ENCODE data around the gene CX3CR1.
"Not testable (repeated sequence)": the region's sequence is repeated elsewhere in the genome, so short reads cannot be mapped to it uniquely, and the experiment has no call there.

CX3CR1 gene

DNA sequence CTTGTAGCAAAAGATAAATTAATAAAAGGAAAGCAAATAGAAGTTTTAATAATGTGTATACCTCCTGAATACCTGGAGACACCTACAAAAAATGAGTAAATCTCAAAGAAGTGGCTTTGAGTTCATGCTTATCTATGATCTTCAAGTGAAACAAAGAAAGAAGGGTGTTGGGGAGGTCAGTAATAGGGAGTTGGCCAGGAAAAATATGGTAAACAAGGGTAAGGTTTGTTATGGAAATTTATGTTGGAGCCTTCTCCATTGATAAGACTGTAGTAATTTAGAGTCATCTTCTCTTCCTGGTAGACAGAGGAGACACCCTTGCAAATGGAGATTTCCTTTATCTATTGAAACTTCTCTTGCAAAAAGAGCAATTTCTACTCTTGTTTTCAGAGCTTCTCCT, 43.1 kb upstream of the CX3CR1 start:
- no peak overlapping the region for H3K4me3 ChIP-seq (ENCODE audit: insufficient read length, low read depth)
- no peak overlapping the region for H3K9ac ChIP-seq (ENCODE audit: insufficient read length, low read depth)
- H3K27me3 ChIP-seq (ENCODE audit: insufficient read depth, insufficient read length) = no peaks in the 10 kb centered on the region
- DNase-seq (ENCODE audit: low read depth, low spot score) = no peak
- H3K36me3 ChIP-seq (ENCODE audit: insufficient read depth, insufficient read length, low read length) = no peaks in the 10 kb centered on the region
- H3K9me3 ChIP-seq (ENCODE audit: insufficient read depth, low read length) = no peaks in the 10 kb centered on the region
- no peaks in the 10 kb centered on the region for H3K4me1 ChIP-seq (ENCODE audit: insufficient read depth, insufficient read length)
- no peak for TF ChIP-seq YY1 (IDR thresholded peaks at IDR 0.05; ENCODE audit: insufficient read depth, insufficient read length)
- TF ChIP-seq ZNF274 (IDR thresholded peaks at IDR 0.05; ENCODE audit: low read depth, low read length) = no peak
- no peak for TF ChIP-seq SUZ12 (IDR thresholded peaks at IDR 0.05; ENCODE audit: extremely low read depth, insufficient read depth, insufficient read length)

DNA sequence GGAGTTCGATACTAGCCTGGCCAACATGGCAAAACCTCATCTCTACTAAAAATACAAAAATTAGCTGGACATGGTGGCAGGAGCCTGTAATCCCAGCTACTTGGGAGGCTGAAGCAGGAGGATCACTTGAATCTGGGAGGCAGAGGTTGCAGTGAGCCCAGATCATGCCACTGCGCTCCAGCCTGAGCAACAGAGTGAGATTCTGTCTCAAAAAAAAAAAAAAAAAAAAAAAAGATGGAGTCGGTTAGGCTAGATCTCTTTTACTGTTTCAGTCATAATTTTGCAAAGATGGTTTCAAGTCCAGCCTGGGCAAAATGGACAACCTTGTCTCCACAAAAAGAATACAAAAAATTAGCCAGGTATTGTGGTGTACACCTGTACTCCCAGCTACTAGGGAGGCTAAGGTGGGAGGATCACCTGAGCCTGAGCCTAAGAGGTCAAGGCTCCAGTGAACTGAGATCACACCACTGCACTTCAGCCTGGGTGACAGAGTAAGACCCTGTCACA, 42.4 kb upstream of the CX3CR1 start:
- not testable (repeated sequence) for H3K4me3 ChIP-seq (ENCODE audit: insufficient read length, low read depth); DNase-seq (ENCODE audit: low read depth, low spot score); H3K27me3 ChIP-seq (ENCODE audit: insufficient read depth, insufficient read length); H3K9ac ChIP-seq (ENCODE audit: insufficient read length, low read depth); H3K4me1 ChIP-seq (ENCODE audit: insufficient read depth, insufficient read length); H3K9me3 ChIP-seq (ENCODE audit: insufficient read depth, low read length); H3K36me3 ChIP-seq (ENCODE audit: insufficient read depth, insufficient read length, low read length)

DNA sequence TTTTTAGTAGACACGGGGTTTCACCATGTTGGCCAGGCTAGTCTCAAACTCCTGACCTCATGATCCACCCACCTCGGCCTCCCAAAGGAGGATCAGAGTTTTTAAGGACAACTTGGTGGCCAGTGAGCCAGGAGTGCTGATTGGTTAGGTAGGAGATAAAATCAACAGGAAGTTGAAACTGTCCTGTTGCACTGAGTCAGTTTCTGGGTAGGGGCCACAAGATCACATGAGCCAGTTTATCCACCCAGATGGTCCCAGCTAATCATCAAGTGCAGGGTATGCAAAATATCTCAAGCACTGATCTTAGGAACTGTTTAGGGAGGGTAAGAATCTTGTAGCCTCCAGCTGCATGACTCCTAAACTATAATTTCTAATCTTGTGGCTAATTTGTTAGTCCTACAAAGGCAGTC, 41.7 kb upstream of the CX3CR1 start:
- not testable (repeated sequence) for H3K9me3 ChIP-seq (ENCODE audit: insufficient read depth, low read length); DNase-seq (ENCODE audit: low read depth, low spot score); H3K9ac ChIP-seq (ENCODE audit: insufficient read length, low read depth); H3K27me3 ChIP-seq (ENCODE audit: insufficient read depth, insufficient read length); H3K4me1 ChIP-seq (ENCODE audit: insufficient read depth, insufficient read length); H3K36me3 ChIP-seq (ENCODE audit: insufficient read depth, insufficient read length, low read length); H3K4me3 ChIP-seq (ENCODE audit: insufficient read length, low read depth)

DNA sequence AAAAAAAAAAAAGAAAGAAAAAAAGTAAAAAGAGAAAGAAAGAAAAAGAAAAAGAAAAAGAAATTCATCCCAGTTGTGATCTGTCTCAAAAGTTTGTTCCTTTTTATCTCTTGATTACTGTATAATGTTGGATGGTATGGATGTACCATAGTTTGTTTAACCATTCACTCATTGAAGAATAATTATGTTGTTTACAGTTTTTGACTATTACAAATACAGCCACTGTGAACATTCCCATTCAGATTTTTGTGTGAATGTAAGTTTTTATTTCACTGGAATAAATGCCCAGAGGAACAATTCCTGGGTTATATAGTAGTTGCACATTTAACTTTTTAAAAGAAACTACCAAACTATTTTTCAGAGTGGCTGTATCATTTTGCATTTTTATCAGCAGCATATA, 39.4 kb upstream of the CX3CR1 start:
- H3K9ac ChIP-seq (ENCODE audit: insufficient read length, low read depth) = no peak overlapping the region
- H3K36me3 ChIP-seq (ENCODE audit: insufficient read depth, insufficient read length, low read length) = no peaks in the 10 kb centered on the region
- no peaks in the 10 kb centered on the region for H3K4me1 ChIP-seq (ENCODE audit: insufficient read depth, insufficient read length)
- H3K4me3 ChIP-seq (ENCODE audit: insufficient read length, low read depth) = no peak overlapping the region
- H3K27me3 ChIP-seq (ENCODE audit: insufficient read depth, insufficient read length) = no peaks in the 10 kb centered on the region
- no peaks in the 10 kb centered on the region; the same call in 1 of the 2 replicates for H3K9me3 ChIP-seq (ENCODE audit: insufficient read depth, low read length)
- no peak for DNase-seq (ENCODE audit: low read depth, low spot score)
- TF ChIP-seq SUZ12 (IDR thresholded peaks at IDR 0.05; ENCODE audit: extremely low read depth, insufficient read depth, insufficient read length) (no peak), YY1 (IDR thresholded peaks at IDR 0.05; ENCODE audit: insufficient read depth, insufficient read length) (no peak), ZNF274 (IDR thresholded peaks at IDR 0.05; ENCODE audit: low read depth, low read length) (no peak)

DNA sequence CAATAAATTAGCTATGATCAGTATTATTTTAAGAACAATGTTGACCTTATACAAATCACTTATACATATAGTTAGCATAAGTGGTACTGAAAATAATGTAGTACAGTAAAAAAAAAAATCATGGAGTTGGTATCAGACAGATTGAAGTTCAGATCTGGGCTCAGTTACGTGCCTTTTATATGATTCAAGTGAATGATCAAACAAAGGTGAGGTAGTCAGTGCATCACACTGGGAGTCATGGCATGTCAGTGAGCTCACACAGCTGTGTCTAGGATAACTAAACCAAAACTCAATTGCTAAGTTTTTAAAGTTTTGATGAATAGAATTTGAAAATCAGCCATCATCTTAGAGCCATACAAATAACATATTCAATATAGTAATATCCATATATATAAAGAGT, 38.5 kb upstream of the CX3CR1 start:
- no peaks in the 10 kb centered on the region for H3K27me3 ChIP-seq (ENCODE audit: insufficient read depth, insufficient read length)
- no peaks in the 10 kb centered on the region for H3K36me3 ChIP-seq (ENCODE audit: insufficient read depth, insufficient read length, low read length)
- DNase-seq (ENCODE audit: low read depth, low spot score) = no peak
- no peak overlapping the region for H3K4me3 ChIP-seq (ENCODE audit: insufficient read length, low read depth)
- TF ChIP-seq ZNF274 (IDR thresholded peaks at IDR 0.05; ENCODE audit: low read depth, low read length) = no peak
- no peak for TF ChIP-seq YY1 (IDR thresholded peaks at IDR 0.05; ENCODE audit: insufficient read depth, insufficient read length)
- no peak for TF ChIP-seq SUZ12 (IDR thresholded peaks at IDR 0.05; ENCODE audit: extremely low read depth, insufficient read depth, insufficient read length)
- no peaks in the 10 kb centered on the region for H3K4me1 ChIP-seq (ENCODE audit: insufficient read depth, insufficient read length)
- no peak overlapping the region for H3K9ac ChIP-seq (ENCODE audit: insufficient read length, low read depth)
- H3K9me3 ChIP-seq (ENCODE audit: insufficient read depth, low read length) = no peaks in the 10 kb centered on the region; the same call in 1 of the 2 replicates

DNA sequence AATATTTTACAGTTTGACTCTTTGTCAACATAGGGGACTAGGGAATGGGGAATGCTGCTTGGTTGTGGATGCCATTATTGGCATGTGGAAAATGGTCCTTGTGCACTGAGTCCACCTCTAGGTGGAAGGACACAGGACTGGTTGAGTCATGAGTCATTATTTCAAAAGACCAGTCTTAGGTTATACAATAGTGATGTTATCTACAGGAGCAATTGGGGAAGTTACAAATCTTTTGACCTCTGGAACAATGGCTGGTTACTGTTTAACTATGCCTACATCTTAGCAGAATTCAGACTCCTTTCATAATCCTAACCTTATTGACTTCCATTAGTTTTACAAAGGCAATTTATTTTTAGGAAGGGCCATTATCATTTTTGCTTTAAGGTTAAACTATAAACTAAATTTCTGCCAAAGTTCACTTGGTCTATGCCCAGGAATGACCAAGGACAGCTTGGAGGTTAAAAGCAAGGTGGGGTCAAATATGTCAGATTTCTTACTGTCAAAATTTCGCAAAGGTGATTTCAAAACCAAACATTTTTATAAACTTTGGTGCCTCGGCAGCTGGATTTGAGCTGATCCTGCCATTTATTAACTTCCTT, 37.8 kb upstream of the CX3CR1 start:
- H3K9me3 ChIP-seq (ENCODE audit: insufficient read depth, low read length) = no peaks in the 10 kb centered on the region; the same call in 1 of the 2 replicates
- no peaks in the 10 kb centered on the region for H3K27me3 ChIP-seq (ENCODE audit: insufficient read depth, insufficient read length)
- no peak for DNase-seq (ENCODE audit: low read depth, low spot score)
- no peaks in the 10 kb centered on the region for H3K36me3 ChIP-seq (ENCODE audit: insufficient read depth, insufficient read length, low read length)
- no peak overlapping the region for H3K4me3 ChIP-seq (ENCODE audit: insufficient read length, low read depth)
- H3K4me1 ChIP-seq (ENCODE audit: insufficient read depth, insufficient read length) = no peaks in the 10 kb centered on the region
- TF ChIP-seq SUZ12 (IDR thresholded peaks at IDR 0.05; ENCODE audit: extremely low read depth, insufficient read depth, insufficient read length) (no peak), YY1 (IDR thresholded peaks at IDR 0.05; ENCODE audit: insufficient read depth, insufficient read length) (no peak), ZNF274 (IDR thresholded peaks at IDR 0.05; ENCODE audit: low read depth, low read length) (no peak)
- no peak overlapping the region for H3K9ac ChIP-seq (ENCODE audit: insufficient read length, low read depth)

DNA sequence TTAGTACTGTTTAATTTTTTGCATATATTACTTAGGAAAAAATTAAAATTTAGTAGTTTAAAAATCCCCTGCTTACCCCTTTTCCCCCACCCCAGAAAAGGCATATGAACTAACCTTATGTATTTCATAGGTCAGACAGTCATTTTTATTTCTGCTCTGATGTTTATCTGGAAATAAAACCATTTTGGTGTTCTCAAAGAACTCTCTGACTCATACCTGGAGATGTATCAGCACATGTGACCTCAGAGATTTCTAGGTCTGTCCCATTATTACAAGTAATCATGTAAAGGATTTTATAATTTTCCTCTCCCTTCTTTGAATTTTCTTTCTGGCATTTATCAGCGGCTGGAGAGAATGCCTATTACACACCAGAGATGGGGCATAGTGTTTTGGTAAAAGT, 35.6 kb upstream of the CX3CR1 start:
- Histone ChIP-seq H3K9me3 (ENCODE audit: insufficient read depth, low read length) (no peaks in the 10 kb centered on the region; the same call in 1 of the 2 replicates), H3K4me3 (ENCODE audit: insufficient read length, low read depth) (no peak overlapping the region), H3K27me3 (ENCODE audit: insufficient read depth, insufficient read length) (no peaks in the 10 kb centered on the region), H3K36me3 (ENCODE audit: insufficient read depth, insufficient read length, low read length) (no peaks in the 10 kb centered on the region), H3K4me1 (ENCODE audit: insufficient read depth, insufficient read length) (no peaks in the 10 kb centered on the region), H3K9ac (ENCODE audit: insufficient read length, low read depth) (no peak overlapping the region)
- no peak for DNase-seq (ENCODE audit: low read depth, low spot score)
- TF ChIP-seq SUZ12 (IDR thresholded peaks at IDR 0.05; ENCODE audit: extremely low read depth, insufficient read depth, insufficient read length) (no peak), YY1 (IDR thresholded peaks at IDR 0.05; ENCODE audit: insufficient read depth, insufficient read length) (no peak), ZNF274 (IDR thresholded peaks at IDR 0.05; ENCODE audit: low read depth, low read length) (no peak)

DNA sequence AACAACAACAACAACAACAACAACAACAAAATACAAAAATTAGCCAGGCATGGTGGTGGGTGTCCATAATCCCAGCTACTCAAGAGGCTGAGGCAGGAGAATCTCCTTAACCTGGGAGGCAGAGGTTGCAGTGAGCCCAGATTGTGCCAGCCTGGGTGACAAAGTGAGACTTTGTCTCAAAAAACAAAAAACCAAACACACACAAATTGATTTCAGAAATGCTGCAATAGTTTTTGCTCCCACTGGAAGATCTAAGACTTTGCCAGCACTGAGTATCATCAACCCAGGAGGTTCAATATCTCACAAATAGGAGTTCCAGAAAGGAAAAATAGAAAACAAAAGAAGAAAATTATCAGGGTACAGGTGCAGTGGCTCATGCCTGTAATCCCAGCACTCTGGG, 33.5 kb upstream of the CX3CR1 start:
- Histone ChIP-seq H3K9me3 (ENCODE audit: insufficient read depth, low read length) (no peaks in the 10 kb centered on the region; the same call in 1 of the 2 replicates), H3K36me3 (ENCODE audit: insufficient read depth, insufficient read length, low read length) (no peaks in the 10 kb centered on the region), H3K4me3 (ENCODE audit: insufficient read length, low read depth) (no peak overlapping the region), H3K4me1 (ENCODE audit: insufficient read depth, insufficient read length) (no peaks in the 10 kb centered on the region), H3K27me3 (ENCODE audit: insufficient read depth, insufficient read length) (no peaks in the 10 kb centered on the region), H3K9ac (ENCODE audit: insufficient read length, low read depth) (no peak overlapping the region)
- no peak for DNase-seq (ENCODE audit: low read depth, low spot score)
- no peak for TF ChIP-seq ZNF274 (IDR thresholded peaks at IDR 0.05; ENCODE audit: low read depth, low read length)
- no peak for TF ChIP-seq SUZ12 (IDR thresholded peaks at IDR 0.05; ENCODE audit: extremely low read depth, insufficient read depth, insufficient read length)
- no peak for TF ChIP-seq YY1 (IDR thresholded peaks at IDR 0.05; ENCODE audit: insufficient read depth, insufficient read length)

All from NT2/D1 (cell line).